ENCODE measurements around the gene SON.

DNA sequence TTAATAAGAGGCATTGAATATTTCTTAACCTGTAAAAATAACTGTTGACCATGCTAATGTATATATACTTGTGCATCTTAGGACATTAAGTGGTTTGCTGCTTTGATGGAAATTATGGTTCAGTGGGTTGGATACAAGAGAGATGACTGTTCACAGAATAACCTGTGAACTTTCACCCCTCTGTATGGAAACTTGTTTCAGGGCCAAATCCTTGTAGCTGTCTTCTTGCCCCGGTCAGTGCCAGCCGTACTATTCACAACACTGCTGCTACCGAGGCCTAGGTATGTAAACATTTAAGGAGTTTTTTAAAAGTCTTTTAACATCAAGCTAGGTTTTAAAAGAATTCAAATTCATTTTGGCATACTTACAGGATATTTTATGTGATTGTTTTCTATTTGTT is 29.5 kb downstream of the SON start:
- TF ChIP-seq CTCF (IDR thresholded peaks at IDR 0.05), result no peak
- no peak for TF ChIP-seq POLR2A (IDR thresholded peaks at IDR 0.05)
- no peak for TF ChIP-seq POLR2AphosphoS5 (IDR thresholded peaks at IDR 0.05)
